Activated gamma-delta T cell treated with Interleukin-2 at 50 U/mL for 16 hours (primary cell): ENCODE data around the gene CANT1.
"Not testable (repeated sequence)": the region's sequence is repeated elsewhere in the genome, so short reads cannot be mapped to it uniquely, and the experiment has no call there.

ENCODE experiments used
- DNase-seq: peaks from one replicate; pipeline ENCODE4 v3.0.0-alpha.2; 2020

The CANT1 gene

DNA sequence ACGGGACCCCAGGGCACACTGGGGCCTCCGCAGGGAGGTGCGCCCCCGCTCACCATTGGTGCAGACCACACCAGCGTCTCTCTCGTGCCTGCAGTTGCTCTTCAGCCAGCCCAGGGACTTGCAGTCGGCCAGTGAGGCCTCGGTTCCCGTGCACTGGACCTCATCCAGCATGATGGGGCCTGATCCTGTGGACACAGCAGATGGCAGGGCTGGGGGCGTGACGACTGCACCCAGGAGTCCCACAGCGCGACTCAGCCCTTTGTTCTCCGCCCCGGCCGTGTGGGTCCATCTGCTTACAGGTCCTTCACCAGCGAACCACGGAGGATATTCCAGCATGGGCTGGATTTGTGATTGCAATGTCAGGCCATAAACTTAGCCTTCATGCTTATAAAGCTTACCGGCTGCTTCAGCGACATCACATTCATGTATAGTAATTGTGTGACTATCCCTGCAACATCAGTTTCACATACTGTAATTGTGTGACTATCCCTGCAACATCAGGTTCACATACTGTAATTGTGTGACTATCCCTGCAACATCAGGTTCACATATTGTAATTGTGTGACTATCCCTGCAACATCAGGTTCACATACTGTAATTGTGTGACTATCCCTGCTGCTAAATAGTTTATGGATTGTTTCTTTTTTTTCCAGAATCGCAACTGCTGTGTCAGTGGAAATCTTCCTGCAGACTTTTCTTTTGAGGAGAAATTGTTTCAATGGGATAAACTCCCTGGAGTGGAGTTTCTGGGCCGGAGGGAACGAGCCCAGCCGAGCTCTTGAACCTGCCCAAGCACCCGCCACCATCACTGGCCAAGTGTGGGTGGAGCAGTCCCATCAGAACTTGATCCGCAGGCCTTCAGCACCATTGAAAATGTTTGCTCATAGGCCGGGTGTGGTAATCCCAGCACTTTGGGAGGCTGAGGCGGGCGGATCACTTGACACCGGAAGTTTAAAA is 34.7 kb downstream of the CANT1 start:
- DNase-seq, result no peak

- DNase-seq, result no peak
Observed at GRCh38 chr17:78973792-78974520, 35.6 kb downstream of the CANT1 start.

GRCh38 chr17:78973196-78973595 is 36.4 kb downstream of the CANT1 start:
- no peak for DNase-seq

DNA sequence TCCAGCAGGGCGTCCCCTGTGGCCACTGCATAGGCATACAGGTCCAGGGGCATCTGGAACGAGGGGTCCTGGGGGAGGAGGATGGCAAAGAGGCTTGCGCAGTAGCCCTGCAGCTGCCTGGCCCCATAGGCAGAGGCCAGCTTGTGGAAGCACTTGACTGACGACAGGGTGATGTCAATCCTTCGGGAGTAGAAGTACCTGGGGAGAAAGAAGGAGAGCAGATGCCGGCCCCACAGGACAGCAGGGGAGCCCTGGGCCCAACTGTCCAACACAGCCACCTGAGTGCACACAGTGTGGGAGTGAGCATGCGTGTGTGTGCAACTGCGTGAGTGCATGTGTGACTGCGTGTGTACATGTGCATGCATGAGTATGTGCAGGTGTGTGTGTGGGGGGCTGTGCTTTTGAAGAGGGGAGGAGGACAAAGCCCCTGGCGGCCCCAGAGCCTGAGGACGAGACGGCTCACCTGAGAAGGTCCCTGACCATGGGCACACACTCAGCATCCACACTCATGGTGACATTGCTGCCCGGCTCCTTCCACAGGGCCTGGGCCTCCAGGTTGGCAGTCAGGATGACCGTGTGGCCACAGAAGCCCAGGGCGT is 37.0 kb downstream of the CANT1 start:
- DNase-seq, result no peak

DNA sequence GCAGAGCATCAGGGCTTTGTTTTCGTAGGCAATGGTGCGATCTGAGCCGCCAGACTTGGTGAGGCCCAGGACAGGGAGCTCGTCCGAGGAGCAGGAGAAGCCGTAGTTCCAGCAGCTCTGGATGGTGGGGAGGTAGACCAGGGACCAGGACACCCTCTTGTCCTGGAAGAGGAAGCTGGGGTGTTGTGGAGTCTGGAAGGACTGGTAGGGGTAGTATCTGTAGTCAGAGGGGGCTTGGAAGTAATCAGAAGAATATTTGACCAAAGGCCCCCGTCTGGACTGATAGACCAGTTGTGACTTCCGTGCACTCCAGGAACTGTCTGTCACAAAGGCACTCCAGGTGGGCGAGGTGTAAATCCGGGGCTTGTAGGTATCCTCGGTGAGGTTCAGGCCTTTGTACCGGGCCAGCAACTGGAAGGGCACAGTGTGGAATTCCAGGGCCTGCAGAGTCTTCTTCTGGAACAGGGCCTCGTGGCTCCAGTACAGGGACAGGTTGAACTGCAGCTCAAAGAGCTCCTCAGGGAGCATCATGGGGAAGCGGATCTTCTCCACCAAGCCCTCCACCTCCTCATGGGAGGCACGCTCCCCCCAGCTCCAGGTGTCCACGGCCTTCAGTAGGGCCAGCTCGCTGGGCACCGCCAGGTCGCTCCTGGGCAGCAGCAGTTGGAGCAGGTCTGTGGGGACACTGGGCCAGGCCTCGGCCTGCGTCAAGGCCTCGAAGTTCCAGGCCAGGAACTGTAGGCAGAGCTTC is 37.6 kb downstream of the CANT1 start:
- DNase-seq, result no peak

- DNase-seq, result peak; percentile 83
Observed at GRCh38 chr17:78970834-78971755, 38.5 kb downstream of the CANT1 start.

DNA sequence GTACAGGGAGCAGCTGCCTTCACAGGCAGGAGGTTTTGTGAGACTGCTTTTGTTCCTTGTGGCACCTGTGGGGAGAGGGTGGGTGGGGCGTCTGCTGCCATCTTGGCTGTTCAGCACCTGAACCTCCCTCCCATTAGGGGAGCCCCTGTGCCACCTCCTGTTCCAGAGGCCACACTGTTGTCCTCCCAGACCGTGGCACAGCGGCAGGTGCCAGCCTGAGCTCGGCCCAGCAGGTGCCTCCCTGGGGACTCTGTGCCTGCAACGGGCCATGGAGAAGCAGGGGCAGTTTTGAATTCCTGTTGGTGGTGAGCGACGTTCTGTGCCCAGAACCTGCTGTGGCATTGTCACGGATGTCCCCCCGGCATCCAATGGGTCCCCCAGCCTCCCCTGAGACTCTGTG is 39.7 kb downstream of the CANT1 start:
- no peak for DNase-seq

GRCh38 chr17:78967782-78968362 is 41.7 kb downstream of the CANT1 start:
- no peak for DNase-seq

- DNase-seq, result no peak
Observed at GRCh38 chr17:78966910-78967600, 42.5 kb downstream of the CANT1 start.

GRCh38 chr17:78966123-78966813 is 43.3 kb downstream of the CANT1 start:
- no peak for DNase-seq

- no peak for DNase-seq
Observed at GRCh38 chr17:78965491-78965924, 44.1 kb downstream of the CANT1 start.

GRCh38 chr17:78963378-78963777 is 46.2 kb downstream of the CANT1 start:
- no peak for DNase-seq

- DNase-seq, result not testable (repeated sequence)
Observed at GRCh38 chr17:78962984-78963348, 46.6 kb downstream of the CANT1 start.

GRCh38 chr17:78962345-78962983 is 47.1 kb downstream of the CANT1 start:
- DNase-seq, result no peak

- no peak for DNase-seq
Observed at GRCh38 chr17:78961571-78961970, 48.0 kb downstream of the CANT1 start.

- no peak for DNase-seq
Observed at GRCh38 chr17:78960928-78961327, 48.6 kb downstream of the CANT1 start.

- DNase-seq, result no peak
Observed at GRCh38 chr17:78959803-78960202, 49.8 kb downstream of the CANT1 start.

GRCh38 chr17:78958641-78959127 is 50.9 kb downstream of the CANT1 start:
- no peak for DNase-seq

GRCh38 chr17:78957128-78957527 is 52.4 kb downstream of the CANT1 start:
- DNase-seq, result no peak
